Hepatic stellate cell (primary cell): ENCODE results near the gene COL19A1.

Experiments
- DNase-seq: peaks from one replicate; pipeline ENCODE4 v3.0.0; 2011; ENCODE audit warnings: low spot score

Gene COL19A1

DNA sequence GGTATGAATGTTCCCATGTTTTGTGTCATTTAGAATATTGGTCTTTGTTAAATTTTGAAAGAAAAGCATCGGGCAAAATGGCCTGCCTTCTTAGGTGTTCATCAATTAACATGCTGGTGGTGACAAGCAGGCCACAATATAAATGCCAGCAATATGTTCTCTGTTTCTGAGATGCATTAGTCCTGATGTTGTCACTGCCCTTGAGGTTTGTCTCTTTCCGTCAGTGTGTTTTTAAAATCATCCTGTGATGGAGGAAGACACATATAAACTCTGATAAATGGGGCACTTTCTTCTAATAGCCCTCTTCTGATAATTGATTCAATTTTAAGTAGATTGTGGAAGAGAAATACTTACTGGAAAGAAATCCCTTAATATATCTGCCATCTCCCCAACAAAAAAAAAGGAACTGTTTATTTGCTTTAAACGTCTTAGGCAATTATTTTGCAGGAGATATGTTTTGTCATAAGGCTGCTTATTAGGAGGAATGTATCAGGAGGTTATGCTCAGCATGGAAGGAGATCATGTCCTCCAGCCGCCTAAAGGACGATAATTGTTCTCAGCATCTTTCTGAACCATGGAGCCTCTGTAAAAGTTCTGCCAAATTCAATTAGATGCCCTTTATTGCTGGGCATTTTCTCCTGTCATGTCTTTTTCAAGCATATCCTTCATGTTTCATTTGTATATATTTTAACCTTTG is 302.5 kb downstream of the COL19A1 start:
- no peak for DNase-seq

DNA sequence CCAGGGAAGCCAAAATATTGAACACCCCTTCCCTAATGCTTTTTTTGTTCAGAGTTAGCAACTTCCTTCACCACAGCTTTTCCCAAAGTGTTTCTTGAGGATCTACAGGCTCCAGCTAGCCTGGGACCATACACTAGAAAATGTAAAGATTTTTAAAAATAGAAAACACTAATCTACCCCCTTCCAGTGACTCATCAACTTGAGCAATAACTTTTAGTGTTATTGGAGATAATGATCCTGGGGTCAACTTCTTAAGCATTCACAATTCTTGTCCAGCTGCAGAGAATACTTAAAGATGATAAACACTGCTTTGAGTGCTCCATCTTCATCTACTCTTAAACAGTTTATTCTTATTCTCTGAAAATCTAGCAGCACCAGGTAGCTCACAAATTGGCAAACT is 304.9 kb downstream of the COL19A1 start:
- DNase-seq: no peak

DNA sequence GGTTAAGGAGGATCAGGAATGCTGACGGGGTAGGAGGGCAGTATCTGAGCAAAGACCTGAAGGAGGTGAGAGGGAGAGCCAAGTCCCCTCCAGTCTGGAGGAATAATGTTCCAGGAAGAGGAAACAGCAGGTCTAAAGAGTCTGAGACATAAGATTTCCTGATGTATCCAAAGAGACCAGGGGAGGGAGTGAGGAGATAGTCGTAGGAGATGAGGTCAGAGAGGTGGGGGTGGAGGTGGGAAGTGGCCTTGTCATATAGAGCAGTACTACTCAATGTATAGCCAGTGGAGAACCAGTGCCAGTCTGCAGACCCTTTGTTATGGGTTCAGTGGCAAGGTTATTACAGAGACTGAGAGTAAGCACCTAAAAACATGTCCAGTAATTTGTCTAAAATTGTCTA is 305.9 kb downstream of the COL19A1 start:
- no peak for DNase-seq

DNA sequence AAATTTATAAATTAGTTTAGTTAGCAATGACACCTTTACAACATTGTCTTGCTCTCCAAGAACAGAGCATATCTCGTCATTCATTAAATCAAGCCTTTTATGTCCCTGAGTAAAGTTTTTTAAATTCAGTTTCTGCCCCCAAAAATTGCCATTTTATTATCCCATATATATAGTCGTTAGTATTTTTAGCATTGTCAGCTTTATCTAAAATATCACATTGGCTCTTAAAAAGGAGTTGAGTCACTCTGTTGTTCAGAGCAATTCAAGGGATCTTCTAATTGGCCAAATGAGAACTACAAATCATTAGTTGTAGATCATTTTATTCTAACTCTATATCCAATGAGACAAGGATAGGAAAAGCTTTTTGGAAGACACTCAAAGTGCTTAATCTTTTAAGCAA is 309.4 kb downstream of the COL19A1 start:
- no peak for DNase-seq

DNA sequence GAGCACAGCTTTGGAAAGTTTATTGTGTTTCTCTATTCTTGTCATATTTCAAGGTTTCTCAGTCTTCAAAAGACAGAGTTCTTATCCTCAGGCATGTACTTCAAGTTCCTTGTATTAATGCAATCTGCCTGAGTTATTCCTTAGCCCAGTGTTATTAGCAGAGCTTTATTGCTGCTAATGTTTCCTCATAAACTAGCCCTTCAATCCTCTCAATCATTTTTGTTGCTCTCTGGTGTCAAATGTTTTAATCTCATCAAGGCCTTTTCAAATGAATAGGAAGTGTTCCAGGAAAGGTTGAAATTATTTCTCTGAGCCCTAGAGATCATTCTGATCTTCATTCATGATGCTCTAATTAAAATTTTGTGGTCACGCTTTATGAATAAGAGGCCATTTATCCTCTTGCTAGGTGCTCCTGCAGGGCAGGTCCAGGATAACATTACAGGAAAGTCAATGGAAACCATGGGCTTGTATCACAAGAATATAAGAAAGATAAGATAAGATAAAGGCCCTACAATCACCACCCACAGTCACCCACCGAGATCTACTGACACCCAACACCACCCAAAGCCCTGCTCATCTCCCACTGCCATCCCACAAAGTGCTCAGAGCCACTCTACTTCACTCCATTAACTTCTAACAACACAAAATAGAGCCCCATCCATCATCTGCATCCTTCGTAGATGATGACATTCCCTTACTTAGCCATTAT is 310.6 kb downstream of the COL19A1 start:
- no peak for DNase-seq

DNA sequence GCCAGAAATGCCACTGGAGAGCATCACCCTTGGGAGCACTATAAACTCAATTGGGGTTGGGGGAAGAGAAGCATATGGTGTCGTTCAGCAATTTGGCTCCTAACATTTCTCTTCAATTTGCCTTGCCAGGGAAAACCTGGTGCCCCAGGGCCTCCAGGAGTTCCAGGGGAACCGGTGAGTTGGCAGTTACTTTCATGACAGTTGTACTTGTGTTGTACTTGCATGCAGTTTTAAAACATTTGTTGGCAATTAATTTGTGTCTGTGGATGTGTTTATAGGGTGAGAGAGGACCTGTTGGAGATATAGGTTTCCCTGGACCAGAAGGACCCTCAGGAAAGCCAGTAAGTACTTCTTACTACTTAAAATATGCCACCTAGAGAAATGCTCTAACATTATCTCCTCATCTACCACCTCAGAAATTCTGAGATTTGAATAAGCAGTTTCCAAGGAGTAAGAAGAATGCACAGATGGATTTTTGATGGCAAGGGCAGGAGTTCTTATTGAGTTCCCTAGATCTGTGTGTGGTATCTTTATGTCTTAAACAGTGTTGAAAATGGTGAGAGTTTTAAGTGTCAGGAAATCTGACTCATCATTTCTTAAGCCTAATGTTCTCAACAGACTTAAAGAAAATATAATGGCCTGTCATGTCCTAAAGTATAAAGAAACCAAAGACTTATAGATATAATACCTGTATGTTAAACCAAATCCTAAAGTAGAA is 314.0 kb downstream of the COL19A1 start:
- no peak for DNase-seq

DNA sequence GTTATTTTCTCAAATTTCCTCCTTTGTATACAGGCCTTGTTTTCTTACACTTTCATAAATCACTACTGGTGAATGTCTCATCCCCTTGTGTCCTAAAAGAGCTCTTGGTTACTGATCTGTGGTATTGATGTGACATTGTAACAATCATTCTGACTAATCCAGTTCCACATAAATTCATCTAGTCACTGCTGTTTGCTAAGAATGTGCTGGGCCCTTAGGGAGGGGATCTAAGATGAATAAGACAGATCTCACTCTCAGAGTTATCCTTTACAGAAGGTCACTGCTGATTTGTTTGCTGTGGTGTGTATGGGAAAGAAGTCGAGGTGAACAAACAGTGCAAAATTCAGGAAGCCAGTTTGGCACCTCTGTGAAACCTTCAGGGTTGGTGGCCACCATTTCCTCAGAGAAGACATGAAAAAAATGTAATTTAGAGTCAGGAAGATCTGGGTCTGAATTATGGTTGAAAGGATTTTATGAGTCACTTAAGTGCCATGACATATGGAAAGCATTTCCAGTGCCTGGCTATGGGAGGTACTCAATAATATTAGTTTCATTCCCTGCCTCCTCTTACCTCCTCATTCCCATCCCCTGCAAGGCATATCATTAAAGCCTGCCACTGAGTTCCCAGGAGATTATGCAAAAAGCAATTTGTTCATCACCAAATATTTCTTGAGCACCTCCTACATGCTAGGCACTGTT is 314.7 kb downstream of the COL19A1 start:
- no peak for DNase-seq

DNA sequence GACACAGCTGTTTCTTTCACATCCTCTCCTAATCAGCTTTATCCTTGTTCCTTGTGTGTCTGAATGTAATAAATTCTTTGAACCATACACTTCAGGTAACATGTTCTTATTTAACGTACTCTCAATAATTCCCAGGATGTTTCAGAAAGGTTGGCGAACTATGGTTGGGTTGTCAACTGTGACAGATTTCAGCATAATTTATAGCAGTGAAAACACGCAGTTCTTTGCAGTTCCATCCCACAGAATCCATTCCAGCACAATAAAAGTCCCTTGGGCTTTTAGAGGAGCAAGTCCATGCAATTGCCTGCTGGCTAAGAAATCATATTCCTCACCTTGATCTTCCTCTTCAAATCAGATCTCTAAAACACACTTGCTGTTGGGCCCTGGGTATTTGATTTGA is 317.2 kb downstream of the COL19A1 start:
- no peak for DNase-seq

DNA sequence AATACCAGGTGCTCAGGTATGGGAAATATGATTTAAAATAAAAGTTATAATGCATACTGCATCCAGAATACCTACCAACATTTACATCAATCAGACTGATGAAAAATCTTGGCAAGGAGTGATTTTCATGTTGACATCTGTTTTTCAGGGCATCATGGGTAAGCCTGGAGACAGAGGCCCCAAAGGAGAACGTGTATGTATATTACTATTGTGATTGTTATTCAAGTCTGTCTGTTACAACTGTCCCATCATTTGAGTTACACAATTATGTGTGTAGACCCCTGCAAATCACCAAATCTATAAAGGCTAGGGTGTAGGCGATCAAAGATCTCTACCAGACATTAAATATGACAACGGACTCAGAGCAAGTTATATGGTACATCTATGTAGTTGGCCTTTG is 318.4 kb downstream of the COL19A1 start:
- no peak for DNase-seq

DNA sequence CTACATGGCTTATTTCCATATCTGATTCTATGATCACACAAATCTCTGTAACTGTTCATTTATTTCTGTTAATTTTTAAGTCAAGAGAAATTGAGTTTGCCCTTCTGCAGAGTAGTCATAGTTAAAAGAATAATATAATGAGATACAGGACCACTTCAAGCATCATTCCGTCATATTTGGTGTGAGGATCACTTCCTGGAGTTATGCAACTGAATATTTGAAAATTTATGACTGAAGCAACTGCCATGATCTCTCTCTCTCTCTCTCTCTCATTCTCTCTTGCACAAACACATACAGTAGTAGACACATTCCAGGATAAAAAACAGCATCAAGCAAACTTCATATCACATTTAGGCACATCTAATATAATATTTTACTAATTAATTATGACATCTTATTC is 320.1 kb downstream of the COL19A1 start:
- DNase-seq: no peak

DNA sequence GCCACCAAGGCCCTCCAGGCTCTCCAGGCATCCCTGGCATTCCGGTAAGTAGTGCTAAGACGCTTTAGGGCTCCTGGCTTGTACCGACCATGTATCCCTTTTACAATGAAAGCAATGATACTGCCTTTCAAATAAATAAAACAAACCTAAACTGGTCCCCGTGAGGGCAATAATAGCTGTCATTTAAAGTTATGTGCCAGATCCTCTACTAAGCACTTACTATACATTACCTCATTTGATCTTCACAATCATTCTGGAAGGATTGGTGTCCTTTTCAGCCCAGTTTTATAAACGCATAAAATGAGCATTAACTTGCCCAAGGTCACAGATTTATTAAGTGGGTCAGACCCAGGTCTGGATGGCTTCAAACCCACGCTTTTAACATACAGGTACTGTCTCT is 321.8 kb downstream of the COL19A1 start:
- no peak for DNase-seq

DNA sequence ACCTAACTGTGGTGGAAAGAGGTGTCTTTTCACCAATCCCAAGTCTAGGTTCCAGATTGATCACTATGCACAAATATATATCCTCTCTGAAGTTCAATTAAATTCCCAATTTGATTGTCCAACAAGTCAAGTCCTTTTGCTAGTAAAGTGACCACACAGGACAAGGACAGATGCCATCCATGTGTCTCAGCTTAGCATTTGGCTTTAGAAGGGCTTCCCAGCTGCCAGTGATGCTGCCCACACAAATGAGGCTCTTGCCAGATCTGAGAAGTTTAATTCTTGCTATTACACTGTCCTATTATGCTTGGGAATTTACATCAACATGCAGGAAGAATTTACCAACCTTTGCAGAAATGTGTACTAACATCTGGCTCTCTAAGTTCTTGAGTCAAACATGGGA is 328.1 kb downstream of the COL19A1 start:
- DNase-seq: no peak

DNA sequence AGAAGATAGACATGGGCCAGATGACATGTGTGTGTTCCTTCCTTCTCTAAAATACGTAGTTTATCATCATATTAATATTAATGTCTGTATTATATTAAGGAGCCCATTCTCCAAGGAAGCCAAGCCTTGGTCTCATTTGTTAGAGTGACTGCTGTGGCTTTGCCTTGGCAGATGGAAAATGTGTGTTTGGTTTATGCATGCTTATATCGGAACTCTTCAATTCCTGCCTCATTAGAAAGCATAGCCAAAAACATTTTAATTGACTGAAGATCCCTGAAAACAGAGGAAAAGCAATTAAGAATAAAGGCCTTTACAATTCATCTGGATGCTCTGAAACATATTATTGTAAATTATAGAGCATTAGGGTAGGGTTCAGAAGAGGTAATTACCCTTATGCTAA is 330.2 kb downstream of the COL19A1 start:
- DNase-seq: no peak

DNA sequence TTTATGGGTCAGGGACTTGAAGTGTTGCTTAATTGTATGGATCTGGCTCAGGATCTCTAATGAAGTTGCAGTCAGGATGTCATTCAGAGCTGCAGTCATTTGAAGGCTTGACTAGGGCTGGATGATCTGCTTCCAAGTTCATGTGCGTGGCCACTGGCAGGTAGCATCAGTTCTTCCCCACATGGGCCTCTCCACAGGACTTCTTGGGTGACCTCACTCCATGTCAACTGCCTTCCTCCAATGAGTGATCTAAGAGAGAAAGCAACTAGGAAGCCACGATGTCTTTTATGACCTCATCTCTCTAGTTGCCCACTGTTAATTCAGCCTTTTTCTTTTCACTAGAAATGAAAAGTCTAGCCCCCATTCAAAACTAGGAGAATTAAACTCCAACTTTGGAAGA is 332.4 kb downstream of the COL19A1 start:
- no peak for DNase-seq

DNA sequence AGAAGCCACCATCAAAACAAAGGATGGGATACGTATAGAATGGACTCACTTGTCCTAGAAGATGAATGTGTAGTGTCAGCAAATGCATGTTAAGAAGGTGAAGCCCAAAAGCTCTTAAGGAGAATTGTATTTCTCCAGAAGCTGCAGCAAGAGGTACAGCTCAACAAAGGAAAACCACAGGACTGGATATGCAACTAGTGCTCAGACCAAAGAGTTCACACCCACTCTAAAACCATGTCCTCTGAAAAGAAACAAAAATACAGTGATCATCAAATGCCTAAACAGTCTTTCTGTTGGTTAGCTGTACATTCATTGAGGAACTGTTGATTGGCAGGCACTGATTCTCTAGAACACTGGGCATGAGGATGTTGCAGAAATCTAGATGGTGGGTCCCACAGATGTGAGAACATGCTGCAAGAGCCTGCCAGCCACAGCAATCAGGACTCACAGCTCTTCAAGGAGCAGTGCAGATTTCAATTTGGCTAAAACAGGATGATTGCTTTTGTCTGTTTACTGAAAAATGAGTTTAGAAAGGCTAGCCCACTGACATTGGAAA is 342.0 kb downstream of the COL19A1 start:
- no peak for DNase-seq

DNA sequence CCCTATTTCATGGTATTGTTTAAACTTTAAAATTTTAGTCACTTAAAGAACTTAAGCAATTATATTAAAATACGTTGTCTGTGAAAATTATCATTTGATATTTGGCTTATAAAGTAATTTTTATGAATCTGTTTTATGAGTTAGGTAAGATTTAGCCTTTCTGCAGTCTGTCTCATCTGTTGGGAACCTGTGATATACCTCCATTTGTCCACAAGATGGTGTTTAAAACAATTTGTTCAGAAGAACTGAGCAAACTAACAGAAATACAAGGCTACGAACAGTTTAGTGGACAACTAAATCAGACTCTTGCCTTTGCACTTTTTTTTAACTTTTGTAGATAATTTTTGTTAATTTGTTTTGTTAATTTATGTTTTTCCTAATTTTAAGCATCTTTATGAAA is 344.1 kb downstream of the COL19A1 start:
- peak; percentile 7 for DNase-seq

DNA sequence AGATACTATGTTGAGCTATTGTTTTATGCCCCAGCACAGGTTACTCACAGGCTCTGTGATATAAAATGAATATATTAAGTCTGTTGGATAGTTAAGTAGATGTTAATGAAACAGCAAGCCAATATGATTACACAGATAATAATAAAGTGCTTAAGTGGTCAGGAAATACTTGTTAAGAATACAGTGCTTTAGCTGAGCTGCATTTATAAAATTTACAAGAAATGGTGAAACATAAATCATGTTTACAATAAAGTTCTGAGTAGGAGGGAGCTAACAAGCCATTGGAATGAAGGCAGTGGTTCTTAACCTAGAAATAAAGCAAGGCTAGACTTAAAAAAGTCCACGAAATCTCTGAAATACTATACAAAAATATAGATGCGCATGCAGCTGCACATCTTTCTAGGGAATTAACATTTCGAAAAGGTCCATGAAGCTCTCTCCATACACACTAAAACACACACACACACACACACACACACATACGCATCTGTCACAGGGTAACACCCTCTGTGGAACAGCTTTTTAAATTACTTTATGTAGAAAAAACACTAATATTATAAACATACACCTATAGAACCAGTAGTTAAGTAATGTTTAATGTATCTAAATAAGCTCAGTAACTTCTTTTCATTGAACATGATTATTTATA is 349.2 kb downstream of the COL19A1 start:
- no peak for DNase-seq

DNA sequence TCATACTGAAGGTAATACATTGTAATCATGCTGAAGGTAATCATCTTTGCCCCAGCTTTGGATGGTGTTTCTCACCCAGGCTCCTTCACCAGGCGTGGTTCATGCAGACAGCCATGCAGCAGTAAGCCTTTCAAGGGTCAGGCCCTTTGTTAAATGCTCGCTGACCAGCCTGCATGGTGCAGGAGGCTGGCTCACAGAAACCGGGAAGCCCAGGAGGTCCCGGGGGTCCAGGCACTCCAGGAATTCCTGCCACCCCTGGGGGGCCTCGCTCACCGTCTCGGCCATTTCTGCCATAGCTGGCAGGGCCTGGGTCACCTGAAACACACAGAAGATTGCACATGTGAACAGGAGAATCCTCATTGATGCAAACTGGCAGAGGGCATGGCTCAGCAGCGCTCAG is 350.4 kb downstream of the COL19A1 start:
- no peak for DNase-seq

DNA sequence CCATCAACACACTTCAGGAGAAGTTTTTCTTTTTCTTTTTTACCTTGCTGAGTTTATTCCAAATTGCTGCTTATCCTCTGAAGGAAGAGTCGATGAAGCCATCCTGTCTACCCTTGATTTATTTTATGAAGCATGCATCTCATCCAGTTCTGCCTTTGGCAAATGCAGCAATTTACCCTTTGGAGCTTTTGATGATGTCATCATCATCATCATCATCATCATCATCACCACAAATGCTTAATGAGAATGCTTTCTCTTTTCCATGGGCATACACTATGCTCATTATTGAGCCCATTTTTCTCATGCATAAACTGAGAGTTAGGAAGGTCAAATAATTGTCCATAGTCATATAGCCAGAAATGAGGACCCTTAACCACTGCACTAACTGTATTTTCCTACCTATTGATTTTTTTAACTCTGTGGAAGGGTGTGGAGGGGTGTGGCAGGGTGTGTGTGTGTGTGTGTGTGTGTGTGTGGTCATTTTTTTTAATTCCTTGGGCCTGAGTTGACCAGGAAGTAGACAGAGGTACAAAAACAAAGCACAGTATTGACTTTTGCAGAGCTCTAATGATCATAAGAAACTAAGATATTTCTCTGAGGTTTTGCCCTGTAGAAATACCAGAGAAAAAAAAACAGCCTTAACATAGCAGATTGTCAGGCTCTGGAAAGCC is 353.7 kb downstream of the COL19A1 start:
- no peak for DNase-seq

DNA sequence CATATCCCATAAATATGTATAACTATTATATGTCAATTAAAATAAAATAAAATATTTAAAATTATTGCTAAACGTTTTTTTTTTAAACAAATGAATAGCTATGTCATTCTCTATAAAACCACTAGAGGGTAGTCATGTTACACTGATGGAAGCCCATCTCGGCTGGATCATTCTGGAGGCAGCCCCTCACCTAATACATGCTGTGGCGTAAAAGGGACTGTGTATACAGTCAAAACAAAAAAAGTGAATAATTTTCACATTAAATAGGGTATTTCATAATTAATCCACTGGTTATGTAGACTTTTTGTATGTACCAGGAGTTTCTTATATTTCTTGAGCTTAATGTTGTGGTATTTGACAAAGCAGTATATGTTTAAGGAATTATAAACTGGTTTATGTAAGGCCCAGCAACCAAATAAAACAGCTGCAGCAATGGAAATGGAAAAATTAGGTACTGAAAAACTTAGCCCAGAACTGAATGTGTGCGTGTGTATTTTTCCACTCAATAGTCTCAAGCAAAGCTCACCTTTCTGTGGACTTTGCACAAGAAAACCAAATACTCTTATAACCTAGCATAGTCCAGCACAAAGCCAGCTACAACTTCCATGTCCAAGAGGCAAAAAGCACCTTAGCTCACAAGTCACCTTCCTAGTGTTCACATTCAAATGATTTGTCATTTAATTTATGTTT is 354.8 kb downstream of the COL19A1 start:
- peak; percentile 10 for DNase-seq
